NB4 (cell line): ENCODE data around the gene SRGN.
"Not testable (repeated sequence)": the region's sequence is repeated elsewhere in the genome, so short reads cannot be mapped to it uniquely, and the experiment has no call there.

Experiments
- DNase-seq: peaks from one replicate; pipeline ENCODE4 v3.0.0; 2010; ENCODE audit warnings: low read depth
- H3K4me3 ChIP-seq: one replicate; pipeline ENCODE4 v1.5.1; 2011; ENCODE audit warnings: mild to moderate bottlenecking, low read depth, low read length, moderate library complexity
- CTCF ChIP-seq: IDR thresholded peaks from one replicate; pipeline ENCODE4 v1.5.1; 2012; ENCODE audit warnings: low read depth, low read length
- MYC ChIP-seq: IDR thresholded peaks from 2 replicates; pipeline ENCODE4 v1.6.1; 2011; ENCODE audit warnings: low read depth, low read length
- POLR2A ChIP-seq: IDR thresholded peaks from 2 replicates; pipeline ENCODE4 v1.6.1; 2011; ENCODE audit warnings: mild to moderate bottlenecking; ENCODE audit not compliant: insufficient read length; ENCODE audit errors: extremely low read depth
- TF ChIP-seq, protein P1 (sequence below): IDR thresholded peaks from 2 replicates; pipeline ENCODE4 v1.6.1; 2011; ENCODE audit warnings: low read depth, low read length

Gene SRGN

DNA sequence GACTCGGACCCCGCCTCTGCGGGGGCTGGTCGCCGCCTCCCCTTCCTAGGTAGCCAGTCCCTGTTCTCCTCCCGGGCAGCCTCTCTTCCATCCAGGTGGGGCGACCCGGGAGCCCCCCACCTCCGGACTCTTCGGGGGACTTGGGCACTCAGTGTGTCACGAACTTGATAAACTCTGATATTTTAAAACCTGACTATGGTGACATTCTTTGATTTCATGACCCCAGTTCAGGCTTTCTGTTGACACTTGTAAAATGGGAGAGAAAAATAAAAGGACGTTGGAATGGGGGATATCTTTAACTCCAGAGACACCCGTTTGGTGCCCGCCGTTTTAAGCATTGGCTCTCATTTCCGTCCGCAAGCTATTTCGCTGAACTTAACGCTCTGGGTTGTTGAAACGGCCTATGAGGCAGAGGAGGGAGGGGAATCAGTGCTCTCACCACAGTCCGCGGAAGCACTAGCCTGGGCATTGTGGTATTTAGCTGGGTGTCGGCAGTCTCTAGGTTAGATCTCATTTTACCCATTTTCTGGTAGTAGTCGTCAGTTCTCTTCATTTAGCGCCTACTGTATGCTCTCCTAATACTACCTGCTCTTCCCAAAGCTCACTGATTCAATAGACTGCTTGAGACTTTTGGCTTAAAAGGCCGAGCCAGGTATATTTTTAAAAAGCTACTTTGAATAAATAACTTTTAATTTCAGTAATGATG, 36.8 kb downstream of the SRGN start:
- no peak; the same call in 1 of the 2 replicates for TF ChIP-seq MYC
- TF ChIP-seq POLR2A = no peak
- TF ChIP-seq, protein P1, sequence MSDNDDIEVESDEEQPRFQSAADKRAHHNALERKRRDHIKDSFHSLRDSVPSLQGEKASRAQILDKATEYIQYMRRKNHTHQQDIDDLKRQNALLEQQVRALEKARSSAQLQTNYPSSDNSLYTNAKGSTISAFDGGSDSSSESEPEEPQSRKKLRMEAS = no peak
- no peak for TF ChIP-seq CTCF
- DNase-seq = peak; percentile 89
- H3K4me3 ChIP-seq = peak overlapping the region; percentile 86

- DNase-seq = no peak
- no peak for TF ChIP-seq CTCF
- TF ChIP-seq POLR2A = no peak
- TF ChIP-seq MYC = no peak
- TF ChIP-seq, protein P1 = no peak
- peak overlapping the region; percentile 86 for H3K4me3 ChIP-seq
Measured at GRCh38 chr10:69125554-69125953, 37.7 kb downstream of the SRGN start.

DNA sequence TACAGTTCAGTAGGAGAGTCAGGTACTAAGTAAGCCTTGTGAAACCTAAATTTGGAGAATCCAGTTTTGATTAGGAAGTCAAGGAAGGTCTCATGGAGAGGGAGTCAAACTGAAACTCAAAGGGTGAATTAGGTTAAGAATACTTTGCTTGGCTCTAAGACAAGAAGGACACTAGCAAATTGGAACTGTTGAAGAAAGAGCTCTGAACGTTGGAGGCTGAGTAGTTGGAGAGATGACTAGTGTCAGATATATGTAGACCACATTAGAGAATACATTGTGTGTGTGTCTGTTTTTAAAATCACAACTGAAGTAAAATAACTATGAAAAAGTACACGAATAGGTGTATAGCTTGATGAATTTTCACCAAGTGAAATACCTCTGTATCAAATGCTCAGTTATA, 42.3 kb downstream of the SRGN start:
- no peak for DNase-seq
- TF ChIP-seq, protein P1 = no peak
- TF ChIP-seq MYC (no peak), POLR2A (no peak), CTCF (no peak)
- H3K4me3 ChIP-seq = no peak overlapping the region

GRCh38 chr10:69139961-69140360, 52.1 kb downstream of the SRGN start:
- no peak for DNase-seq
- no peak overlapping the region for H3K4me3 ChIP-seq
- TF ChIP-seq POLR2A (no peak), MYC (no peak), CTCF (no peak)
- TF ChIP-seq, protein P1 = no peak

DNA sequence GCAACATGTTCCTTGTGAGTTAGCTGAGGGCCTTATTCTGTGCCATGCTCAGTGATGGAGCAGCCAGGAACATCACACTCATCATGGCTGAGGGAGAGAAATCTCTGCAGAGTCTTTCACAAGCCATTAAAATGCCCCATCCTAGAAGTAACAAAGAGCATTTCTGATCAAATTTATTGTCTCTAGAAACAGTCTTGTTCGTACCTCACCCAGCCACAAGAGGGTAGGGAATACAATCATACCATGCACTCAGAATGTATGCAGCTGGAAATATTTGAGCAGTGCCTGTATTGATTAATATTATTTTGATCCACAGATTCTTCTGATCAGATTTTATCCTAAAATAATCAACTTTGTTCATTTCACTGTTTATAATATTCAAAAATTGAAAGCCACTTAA, 53.4 kb downstream of the SRGN start:
- DNase-seq = no peak
- TF ChIP-seq POLR2A = no peak
- TF ChIP-seq, protein P1 = no peak
- no peak for TF ChIP-seq MYC
- TF ChIP-seq CTCF = no peak
- no peak overlapping the region for H3K4me3 ChIP-seq

DNA sequence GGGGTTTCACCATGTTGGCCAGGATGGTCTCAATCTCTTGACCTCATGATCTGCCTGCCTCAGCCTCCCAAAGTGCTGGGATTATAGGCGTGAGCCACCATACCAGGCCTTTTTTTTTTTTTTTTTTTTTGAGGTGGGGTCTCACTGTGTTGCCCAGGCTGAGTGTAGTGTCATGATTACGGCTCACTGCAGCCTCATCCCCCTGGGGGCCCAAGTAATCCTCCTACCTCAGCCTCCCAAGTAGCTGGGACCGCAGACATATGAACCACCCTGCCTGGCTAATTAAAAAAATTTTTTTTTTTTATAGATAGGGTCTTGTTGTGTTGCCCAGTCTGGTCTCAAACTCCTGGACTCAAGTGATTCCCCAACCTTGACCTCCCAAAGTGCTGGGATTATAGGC, 54.2 kb downstream of the SRGN start:
- DNase-seq, H3K4me3 ChIP-seq: not testable (repeated sequence)
